GM19463 (cell line): ENCODE measurements around the gene GNMT.
"Not testable (repeated sequence)": the region's sequence is repeated elsewhere in the genome, so short reads cannot be mapped to it uniquely, and the experiment has no call there.

ENCODE experiments used
- ATAC-seq: cut with Tn5 transposase; IDR thresholded peaks from one replicate; pipeline ENCODE4 v1.9.1; 2021; ENCODE audit warnings: mild to moderate bottlenecking, moderate library complexity; ENCODE audit not compliant: unreplicated experiment

Gene GNMT

GRCh38 chr6:42940493-42941045 is 20.0 kb upstream of the GNMT start:
- no peak for ATAC-seq

GRCh38 chr6:42941356-42941755 is 19.2 kb upstream of the GNMT start:
- not testable (repeated sequence) for ATAC-seq

GRCh38 chr6:42942444-42942843 is 18.1 kb upstream of the GNMT start:
- no peak for ATAC-seq

GRCh38 chr6:42947950-42948349 is 12.6 kb upstream of the GNMT start:
- no peak for ATAC-seq

DNA sequence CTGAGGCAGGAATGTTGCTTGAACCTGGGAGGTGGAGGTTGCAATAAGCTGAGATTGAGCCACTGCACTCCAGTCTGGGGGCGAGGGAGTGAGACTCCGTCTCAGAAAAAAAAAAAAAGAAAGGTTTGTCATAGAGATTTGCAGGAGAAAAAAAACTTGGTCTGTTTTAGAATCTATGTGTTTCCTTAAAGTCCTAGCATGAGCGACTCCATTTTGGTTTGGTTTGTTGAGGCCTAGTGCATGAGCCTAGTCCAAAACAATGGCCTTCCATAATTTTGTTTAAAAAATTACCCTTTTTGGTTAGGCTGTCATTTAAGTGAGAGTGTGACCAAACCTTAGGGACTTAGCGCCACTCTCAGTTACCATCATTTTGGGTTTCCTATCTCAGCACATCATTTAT is 8.2 kb upstream of the GNMT start:
- ATAC-seq = no peak

DNA sequence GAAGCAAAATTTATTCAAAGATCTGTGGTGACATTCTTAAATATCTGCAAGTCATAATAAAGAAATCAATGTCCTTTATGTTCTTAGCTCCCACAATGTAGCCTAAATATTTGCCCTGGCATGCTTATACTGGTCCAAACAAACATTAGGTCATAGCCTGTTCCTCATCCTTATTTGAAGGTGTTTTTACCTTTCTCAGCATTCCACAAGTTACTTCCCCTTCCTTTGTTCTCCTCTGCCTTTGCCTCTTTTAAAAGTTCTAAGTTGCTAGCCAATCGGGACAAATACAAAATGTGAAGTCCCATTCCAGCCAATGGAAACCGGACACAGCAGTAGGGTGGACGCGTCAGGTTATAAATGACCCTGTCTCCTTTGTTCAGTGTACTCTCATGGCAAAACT is 6.1 kb upstream of the GNMT start:
- not testable (repeated sequence) for ATAC-seq

- ATAC-seq = no peak
Observed at GRCh38 chr6:42958125-42958524, 2.4 kb upstream of the GNMT start.

DNA sequence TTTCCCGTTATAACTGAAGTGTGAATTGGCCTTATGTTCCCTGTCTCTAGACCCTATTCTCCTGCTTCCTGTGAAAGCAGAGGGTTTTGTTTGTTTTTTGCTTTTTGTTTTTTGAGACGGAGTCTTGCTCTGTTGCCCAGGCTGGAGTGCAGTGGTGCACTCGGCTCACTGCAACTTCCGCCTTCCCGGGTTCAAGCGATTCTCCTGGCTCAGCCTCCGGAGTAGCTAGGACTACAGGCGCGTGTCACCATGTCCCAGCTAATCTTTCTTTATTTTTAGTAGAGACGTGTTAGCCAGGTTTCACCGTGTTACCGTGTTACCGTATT is 674 bp upstream of the GNMT start:
- no peak for ATAC-seq

GRCh38 chr6:42961020-42961470 is 491 bp downstream of the GNMT start:
- no peak for ATAC-seq

- ATAC-seq = no peak
Observed at GRCh38 chr6:42962096-42962495, 1.5 kb downstream of the GNMT start.

- ATAC-seq = no peak
Observed at GRCh38 chr6:42962502-42963178, 2.1 kb downstream of the GNMT start.

DNA sequence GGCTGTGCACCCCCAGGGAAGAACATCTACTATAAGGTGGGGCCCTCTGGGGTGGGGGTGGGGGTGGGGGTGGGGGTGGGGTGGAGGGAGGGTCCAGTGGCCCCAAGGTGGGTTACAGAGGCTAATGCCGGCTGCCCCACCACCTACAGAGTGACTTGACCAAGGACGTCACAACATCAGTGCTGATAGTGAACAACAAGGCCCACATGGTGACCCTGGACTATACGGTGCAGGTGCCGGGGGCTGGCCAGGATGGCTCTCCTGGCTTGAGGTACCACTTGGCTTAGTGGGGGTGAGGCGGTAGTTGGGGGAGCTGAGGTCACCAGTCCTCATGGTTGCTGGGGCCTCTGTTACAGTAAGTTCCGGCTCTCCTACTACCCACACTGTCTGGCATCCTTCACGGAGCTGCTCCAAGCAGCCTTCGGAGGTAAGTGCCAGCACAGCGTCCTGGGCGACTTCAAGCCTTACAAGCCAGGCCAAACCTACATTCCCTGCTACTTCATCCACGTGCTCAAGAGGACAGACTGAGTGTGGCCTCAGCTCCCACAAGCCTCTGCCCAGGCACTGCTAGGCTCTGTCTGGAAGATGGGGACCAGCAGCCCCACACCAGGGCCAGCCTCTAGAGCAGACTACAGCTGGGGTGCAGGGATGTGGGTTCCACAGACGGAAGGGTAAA is 2.8 kb downstream of the GNMT start:
- ATAC-seq = no peak

DNA sequence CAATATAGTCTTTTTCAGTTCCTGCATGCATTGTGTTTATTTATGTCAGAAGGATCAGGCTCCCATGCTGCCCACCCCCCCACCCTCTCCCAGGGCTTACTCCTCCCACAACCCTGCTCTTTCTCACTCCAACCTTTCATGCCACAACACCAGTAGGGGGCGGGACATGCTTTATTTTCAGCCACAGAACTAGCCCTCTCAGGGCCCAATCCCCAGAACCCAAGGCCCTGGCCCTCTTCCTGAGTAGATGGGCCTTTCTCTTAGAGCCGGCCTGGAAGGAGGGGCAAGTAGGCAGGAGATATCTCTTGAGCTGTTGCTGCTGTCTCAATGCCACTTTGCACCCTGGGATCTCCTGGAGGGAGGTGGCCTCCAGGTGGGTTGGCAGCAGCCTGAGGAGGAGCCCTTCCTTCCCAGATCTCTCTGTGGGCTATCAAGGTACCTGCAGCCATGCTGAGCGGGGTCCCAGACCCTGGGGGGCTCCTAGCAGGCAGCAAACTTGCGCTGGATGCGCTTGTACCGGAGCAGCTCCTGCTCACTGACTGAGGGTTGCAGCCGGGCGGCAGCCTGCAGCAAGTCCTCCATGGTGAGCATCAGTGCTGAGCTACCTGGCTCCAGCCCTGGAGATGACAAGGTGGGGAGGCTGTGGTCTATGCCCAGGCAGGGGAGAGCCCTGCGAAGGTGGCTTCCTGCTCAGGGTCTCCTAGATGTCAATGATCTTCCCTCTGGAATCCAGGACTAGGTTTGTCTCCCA is 3.5 kb downstream of the GNMT start:
- ATAC-seq = no peak

- no peak for ATAC-seq
Observed at GRCh38 chr6:42966571-42966970, 6.0 kb downstream of the GNMT start.

DNA sequence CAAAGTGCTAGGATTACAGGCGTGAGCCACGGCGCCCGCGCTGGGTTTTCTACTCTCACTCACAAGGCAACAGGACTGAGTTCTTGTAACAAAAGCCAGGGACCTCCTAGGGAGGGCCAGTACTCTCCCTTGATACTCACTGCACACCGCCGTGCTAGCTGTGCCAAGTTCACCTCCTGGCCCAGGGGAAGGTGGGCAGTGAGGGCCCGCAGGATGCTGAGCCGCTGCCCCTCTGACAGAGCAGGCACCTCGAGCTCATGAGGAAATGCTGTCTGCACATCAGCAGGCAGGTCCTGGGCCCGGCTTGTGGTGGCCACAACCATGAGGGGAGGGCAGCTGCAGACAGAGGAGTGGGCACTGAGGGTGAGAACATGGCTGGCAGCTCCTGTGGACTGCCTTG is 6.7 kb downstream of the GNMT start:
- no peak for ATAC-seq

DNA sequence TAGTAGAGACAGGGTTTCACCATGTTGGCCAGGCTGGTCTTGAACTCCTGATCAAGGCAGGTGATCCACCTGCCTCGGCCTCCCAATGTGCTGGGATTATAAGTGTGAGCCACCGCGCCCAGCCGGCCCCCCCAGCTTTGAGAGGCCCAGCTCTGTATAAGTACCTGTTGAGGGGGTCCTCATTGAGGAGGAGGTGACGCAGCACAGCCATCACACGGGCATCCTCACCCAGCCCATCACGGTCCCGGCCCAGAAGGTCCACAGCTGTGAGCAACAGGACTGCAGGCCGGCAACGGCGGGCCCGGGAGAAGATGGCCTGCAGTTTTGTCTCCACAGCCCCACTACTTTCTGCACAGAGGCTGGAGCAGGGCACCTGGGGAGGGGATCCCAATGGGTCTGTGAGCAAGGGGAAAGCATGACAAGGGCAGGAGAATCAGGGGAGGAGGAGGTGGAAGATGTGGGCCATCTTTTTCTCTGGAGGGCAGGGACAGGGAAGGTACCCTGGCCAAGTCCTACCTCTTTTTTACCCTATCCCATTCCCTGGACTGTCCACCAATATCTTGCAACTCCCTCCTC is 7.7 kb downstream of the GNMT start:
- ATAC-seq = no peak

GRCh38 chr6:42968783-42969182 is 8.2 kb downstream of the GNMT start:
- ATAC-seq = no peak

DNA sequence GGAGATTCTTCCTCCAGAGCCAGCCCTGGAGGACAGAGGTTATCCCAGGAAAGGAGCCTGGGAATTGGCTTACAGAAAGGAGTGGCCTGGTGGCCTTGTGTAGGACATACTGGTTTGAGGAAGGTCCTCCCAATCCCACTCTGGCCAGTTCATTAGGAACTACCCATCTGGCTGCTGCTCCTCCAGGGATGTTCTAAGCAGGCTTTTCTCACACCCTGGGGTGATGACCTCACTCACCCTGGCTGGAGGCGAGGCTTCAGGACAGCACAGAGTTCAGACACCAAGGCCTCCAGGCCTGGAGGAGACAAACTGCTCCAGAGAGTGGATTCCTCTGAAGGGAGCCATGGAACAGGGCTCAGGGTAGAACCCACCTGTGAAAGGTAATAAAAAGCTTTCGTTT is 8.9 kb downstream of the GNMT start:
- ATAC-seq = no peak

GRCh38 chr6:42969934-42970333 is 9.4 kb downstream of the GNMT start:
- ATAC-seq = no peak

- ATAC-seq = no peak
Observed at GRCh38 chr6:42970871-42971612, 10.5 kb downstream of the GNMT start.
